NCI-H1092 (cell line): ENCODE measurements around the gene CARMIL1.

ENCODE experiments used
- DNase-seq: peaks from one replicate; lab custom pipeline; 2025; lab: John Stamatoyannopoulos, UW

Gene CARMIL1

DNA sequence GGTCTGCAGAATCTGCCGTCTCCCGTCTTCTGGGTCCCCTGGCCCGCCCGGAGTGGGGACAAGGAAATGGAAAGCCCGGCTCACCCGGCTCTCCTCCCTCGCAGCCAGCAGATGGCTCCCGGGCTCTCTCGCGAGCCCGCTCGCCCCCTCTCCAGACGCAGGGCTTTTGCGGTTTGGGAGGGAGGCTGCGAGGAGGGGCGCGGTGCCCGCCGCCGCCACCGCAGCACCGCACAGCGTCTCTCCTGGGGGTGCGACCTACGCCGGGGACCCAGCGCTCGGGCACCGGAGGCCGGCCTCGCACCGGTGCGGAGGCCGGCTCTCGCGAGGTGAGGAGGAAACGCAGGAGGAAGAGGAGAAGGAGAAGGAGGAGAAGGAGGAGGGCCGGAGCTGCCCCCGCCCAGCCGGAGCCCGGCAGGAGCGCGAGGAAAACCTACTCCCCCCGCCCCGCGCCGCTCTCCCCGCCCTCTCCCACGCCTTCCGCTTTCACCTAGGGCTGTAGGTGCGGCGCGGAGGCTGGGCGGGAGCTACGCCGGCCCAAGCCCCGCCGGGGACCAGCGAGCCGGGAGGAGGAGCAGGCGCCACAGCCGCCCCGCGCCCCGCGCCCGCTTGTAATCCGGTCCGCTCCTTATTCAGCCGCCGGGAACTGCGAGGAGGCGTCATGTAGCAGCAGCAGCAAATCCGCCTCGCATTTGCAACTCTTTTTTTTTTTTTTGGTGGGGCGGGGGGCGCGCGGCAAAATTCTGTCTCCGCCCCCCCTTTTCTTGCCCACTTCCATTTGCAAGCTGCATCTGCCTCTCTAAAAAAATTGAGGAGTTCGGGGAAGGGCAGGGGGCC lies at the start of gene CARMIL1:
Gene CARMIL1 (plus strand): TSS at position 461 of the 834 bp plus-strand sequence. CDS start 422 bp downstream, outside the sequence.
- peak; percentile 59 for DNase-seq

DNA sequence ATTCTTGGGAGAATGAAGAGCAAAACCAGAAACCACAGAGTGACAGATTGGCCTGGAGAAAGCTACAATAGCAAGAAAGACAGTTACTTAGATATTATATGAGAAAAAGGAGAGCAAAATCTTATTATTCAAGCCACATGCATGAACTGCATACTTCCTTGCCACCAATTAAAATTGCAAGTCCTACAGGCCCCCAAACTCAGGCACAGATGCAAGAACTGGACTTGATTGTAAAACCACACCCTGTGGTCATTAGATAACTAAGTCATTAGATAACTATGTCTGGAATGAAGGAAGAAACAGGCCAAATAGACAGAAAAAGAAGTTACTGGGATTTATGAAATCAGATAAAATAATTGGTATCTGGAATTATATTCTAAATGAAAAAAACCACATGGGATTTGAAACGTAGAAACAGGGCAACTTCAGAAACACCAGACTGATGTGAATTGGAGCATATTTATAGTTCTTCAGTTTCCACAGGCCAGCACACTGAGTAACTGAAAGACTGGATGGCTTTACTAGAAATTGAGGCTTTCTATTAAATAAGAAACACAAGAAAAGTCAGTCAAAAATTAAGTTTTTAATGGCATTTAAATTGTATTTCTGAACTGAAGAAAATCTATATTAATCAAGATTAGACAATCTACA lies 49.4 kb upstream of the CARMIL1 start:
- DNase-seq = no peak

DNA sequence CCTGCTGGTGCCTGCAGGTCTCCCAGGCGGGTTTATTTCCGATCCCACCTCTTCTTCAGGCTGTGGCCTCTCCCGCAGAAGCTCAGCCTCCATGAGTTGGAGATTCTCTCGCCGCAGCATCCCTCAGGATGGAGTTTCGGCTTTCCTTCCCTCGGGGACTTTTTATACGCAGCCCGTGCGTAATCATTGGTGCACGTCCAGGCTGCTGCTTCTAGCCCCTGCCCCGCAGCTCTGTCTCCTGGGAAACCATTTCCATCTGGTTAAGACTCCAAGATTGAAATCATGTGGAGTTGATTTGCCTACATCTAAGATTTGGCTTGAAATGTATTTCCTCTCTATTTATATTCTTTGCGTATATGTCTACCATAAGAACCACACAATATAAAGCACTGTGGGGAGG lies 46.7 kb upstream of the CARMIL1 start:
- DNase-seq = no peak

DNA sequence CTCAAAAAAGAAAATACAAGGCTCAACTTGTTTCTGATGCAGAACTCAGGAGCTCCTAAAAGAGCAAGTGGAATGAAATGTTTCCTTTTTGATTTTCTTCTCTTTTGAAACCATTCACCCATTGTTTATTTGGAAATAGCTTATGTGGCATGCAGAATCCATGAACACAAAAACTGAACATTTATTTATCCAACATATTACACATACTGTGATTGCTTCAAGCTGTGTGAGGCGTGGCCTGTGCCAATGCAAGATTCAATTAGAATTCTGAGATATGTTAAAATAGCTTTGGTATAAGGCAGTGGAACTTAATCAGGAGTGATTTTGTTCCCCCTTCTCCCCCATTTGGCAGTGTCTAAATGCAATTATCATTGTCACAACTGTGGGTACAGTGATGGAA lies 45.9 kb upstream of the CARMIL1 start:
- no peak for DNase-seq

DNA sequence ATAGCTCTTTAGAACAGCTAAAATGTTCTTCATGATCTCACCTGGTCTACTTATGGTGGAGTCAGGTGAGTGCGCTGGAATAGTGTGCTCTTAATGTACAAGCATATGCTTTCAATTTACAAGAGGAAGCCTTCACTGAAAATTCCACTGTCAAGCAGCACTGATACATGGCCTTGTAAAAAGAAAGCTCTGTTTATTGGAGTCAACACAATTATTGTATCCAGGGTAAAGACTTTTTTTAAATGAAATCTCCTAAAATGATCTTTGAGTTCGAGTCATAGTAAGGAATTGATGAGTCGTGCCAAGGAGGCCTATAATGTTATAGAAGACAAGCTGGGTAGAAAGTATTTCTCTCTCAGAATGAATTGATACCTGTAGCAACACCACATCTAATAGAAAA lies 41.6 kb upstream of the CARMIL1 start:
- no peak for DNase-seq

DNA sequence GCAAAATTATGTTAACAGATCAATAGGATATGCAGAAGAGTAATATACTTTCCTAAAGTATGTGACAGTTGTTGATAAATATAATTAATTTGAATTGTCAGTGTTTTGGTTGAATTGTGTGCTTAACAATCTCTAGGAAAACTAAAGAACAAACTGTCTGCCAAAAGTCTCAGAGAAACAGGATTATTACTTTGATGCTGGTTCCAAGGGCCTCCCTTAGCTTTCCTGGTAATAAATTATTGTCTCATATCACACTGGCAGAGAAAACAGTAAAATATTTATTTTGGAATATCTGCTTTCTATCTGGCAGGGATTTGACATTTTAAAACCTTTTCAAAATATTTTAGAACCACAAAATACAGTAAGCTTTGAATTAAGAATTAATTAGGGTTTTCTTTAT lies 40.1 kb upstream of the CARMIL1 start:
- no peak for DNase-seq

DNA sequence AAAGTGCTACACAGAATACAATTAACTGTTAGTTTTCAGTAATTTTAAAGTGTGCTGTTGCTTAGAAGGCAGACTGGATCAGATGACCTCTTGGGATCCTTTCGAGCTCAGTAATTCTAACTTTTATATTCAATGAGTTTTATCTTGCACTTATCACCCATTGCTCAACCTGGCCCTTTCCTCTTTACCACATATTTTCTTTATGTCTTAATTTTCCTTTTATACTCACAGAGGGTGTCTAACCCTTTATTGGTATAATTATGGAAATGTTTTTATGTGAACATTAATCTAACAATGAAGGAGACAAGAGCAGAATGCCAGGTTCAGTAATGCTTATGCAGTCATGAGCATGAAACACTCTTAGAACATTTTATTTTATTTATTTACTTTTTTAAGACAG lies 39.7 kb upstream of the CARMIL1 start:
- DNase-seq = no peak

DNA sequence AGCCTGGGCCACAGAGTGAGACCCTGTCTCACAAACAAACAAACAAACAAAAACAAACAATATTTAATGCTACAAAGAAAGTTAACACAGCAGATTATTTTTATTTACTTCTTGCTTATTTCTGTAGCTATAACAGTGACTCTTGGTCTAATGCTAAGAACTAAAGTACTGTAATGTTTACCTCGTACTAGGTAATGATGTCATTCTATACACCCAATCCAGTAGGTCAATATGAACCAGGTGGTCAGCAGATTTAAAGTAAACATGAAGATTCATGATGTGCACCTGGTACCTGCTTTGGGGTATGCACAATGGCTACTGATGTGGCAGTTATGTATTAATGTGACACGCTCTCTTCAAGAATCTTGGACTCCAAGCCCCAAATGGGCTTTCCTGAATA lies 36.6 kb upstream of the CARMIL1 start:
- DNase-seq = no peak

DNA sequence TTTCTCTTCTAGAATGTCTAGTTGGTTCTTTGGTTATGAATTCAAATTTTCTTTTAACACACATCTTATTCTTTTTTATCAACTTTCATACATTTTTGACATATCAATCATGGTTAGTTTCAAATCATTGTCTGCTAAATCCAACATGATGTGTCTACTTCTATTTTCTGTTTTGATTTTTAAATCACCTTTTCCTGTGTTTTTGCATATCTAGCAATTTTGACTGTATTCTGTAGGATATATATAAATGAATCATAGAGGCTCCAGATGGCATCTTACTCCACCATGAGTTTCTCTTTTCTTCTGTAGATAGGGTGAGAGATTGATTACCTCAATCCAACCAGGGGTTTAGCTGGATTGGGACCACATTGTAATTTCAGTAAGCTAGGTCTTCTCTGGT lies 34.3 kb upstream of the CARMIL1 start:
- no peak for DNase-seq

DNA sequence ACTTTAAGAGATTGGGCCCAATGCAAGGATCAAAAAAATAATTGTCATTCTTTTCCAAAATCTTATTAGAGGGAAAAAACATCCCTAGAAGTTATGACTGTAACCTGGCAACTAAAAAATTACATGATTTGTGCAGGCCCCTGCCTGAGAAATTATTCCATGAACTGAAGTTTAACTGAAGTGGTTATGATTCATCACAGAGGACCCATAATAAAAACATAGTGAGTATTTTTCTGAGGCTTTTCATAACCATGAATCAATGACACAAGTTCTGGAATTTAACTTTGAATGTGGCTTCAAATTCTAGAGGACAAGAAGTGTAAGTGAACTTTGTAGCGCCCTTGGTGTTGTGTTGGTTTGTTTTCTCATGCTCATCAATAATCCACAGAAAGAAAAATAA lies 31.1 kb upstream of the CARMIL1 start:
- no peak for DNase-seq

DNA sequence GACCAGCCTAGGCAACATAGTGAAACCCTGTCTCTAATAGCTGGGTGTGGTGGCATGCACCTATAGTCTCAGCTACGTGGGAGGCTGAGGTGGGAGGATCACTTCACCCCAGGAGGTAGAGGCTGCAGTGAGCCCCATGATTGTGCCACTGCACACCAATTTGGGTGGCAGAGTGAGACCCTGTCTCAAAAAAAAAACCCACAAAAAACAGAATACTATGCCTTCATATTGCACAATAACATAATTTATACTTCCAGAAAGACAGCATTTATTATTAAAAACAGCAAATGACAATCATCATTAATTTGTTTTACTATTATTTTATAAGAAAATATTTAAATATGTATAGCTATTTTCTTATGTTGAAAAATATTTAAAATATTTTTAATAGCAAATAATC lies 30.0 kb upstream of the CARMIL1 start:
- DNase-seq = no peak

DNA sequence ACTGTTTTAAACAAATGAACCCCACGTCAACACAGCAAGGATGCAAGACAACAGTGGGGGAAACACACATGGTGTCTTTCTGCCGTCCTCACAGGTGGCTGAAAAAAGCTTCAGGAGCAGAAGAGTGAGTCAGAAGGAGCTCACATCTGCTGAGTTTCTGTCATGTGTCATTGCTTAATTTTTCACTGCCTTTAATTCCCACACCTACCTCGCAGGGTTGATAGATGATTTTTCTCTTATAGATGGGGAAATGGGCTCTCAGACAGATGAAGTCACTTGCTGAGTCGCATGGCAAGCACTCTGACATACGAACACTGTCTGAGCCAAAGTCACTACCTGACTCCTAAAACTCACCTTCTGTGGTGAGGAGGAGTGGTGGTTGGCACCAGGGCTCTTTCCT lies 28.3 kb upstream of the CARMIL1 start:
- DNase-seq = no peak

DNA sequence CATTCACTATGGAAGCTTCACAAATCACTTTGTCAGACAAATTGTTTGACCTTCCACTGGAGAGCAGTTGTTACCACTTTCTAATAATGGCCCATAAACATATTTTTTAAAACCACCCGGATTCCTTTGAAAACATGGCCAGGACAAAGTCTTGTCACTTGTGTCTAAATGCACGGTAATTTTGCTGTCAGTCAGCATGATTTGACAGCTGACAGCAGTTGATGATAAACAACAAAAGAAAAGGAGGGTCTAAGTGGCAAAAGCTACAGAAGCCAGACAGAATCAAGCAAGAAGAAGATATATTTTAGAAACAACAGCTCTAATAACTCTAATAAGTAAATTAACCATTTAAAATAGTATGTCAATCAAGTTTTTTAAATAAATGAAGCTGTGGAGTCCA lies 27.7 kb upstream of the CARMIL1 start:
- no peak for DNase-seq

DNA sequence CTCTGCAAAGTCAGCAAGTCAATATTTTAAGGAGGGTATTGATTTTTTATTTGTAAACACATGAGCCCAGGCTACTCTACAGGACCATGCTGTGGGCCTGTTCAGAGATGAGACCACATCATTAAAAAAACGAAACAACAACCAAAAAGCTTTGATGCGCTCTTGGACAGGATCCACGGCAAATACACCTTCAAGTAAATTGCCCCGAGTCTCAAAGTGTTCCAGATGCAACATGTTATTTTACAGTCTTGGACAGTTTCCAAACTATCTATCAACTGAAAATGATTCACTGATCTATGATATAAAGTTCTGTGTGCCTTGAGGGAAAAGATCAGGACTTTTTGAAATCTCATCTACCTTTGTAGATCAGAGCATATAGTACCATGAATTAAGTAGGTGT lies 25.8 kb upstream of the CARMIL1 start:
- peak; percentile 66 for DNase-seq

DNA sequence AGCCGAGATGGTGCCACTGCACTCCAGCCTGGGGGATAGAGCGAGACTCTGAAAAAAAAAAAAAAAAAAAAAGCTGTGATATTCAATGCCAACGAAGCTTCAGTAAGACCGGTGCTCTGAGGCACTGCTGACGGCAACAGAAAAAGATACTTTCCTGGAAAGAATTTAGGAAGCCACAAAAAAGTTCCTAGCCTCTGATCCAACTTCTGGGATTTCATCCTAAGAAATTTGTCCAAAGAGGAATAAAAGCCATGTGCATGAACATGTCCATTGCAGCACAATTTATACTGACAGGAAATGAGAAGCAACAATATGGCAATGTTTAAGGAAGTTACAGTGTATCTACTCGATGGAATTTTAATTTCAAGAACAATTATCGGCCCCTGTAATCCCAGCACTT lies 24.5 kb upstream of the CARMIL1 start:
- no peak for DNase-seq

DNA sequence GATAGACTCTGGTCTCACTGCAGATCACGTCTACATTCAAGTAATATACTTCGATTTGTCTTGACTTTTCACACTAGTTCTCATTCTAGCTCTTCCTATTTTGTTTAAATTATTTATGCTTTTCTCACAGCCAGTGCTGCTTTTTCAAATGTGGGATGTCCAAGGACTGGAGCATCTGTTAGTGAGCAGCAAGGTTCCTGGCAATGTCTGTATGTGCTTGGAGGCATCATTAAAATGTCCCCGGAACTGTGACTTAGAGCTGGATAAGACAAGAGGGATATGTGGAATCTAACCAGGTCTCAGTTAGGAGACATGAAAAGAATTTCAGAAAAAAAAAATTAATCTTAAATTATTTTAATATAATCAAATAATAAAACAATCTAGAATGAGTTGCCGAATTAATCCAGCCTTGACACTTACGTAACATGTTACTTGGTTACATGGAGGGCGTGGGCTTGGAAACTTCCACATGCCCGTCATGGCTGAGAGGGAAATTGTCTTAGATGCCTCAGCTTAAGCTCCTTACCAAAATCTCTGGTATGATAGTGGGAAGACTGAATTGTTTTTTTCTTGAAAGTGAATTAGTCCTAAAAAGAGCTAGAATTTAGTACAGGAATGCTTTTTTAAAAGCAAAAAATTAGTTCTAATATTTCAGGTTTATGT lies 21.4 kb upstream of the CARMIL1 start:
- DNase-seq = no peak

DNA sequence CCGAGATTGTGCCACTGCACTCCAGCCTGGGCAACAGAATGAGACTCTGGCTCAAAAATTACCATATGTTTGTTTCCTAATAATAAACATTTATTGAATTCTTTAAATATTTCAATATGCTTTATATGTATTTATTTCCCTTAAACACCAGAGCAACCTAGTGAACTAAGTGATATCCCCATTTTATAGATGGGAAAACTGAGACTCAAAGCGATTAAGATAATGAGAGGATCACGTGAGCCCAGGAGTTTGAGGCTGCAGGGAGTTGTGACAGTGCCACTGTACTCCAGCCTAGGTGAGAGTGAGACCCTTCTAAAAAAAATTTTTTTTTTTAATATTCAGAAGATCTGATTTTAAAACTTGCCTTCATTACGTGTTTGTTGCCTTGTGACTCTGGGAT lies 19.4 kb upstream of the CARMIL1 start:
- no peak for DNase-seq

DNA sequence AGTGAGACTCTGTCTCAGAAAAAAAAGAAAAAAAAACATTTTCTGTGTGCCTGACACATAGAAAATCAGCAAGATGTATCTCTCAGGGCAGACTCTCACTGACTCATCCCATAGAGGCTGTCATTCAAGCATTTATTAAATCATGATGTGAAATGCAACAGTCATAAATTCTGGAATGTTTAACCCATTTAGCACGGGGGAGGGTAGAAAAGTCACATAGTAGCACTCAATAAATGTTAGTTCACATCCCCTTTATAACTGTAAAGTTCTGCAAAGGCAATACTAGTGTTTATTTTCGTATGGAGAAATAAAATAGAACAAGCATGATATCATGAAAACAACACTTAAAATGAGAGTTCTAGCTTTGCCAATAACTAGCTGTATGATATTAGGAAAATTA lies 15.5 kb upstream of the CARMIL1 start:
- no peak for DNase-seq

DNA sequence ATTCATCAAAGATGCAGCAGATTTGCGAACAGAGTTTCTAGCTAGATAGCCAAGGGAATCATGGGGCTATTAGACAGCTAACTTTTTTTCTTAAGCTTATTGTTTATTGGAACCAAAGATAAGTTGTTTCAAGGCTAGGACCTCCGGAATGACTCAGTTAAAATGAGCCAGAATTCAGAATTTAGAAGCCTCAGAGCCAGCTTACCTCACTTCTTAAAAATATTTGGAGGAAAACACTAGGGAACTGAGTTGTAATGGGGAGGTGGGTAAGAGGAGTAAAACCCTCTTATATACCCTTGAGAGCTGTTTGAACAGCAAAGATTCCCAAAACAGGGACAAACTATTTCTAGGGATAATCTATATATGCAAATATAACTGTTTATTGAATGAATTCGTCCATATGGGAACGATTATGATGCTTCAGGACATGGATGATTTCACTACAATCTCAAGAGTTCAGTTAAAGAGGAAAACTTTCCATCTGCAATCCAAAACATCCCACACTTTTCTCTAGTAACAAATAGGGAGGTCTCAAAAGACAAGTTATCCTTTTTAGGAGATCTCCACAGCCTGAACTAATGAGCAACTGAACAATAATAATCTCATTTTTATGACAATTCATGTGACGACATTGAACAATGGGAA lies 12.6 kb upstream of the CARMIL1 start:
- no peak for DNase-seq

DNA sequence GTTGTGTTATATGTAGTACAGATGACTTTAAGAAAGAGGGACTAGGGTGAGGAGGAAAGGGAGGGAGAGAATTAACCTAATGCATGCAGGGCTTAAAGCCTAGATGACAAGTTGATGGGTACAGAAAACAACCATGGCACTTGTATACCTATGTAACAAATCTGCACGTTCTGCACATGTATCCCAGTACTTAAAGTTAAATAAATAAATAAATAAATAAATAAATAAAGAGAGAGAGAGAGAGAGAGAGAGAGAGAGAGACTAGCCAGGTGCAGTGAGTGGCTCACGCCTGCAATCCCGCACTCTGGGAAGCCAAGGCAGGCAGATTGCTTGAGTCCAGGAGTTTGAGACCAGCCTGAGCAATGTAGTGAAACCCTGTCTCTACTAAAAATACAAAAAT lies 11.5 kb upstream of the CARMIL1 start:
- no peak for DNase-seq

DNA sequence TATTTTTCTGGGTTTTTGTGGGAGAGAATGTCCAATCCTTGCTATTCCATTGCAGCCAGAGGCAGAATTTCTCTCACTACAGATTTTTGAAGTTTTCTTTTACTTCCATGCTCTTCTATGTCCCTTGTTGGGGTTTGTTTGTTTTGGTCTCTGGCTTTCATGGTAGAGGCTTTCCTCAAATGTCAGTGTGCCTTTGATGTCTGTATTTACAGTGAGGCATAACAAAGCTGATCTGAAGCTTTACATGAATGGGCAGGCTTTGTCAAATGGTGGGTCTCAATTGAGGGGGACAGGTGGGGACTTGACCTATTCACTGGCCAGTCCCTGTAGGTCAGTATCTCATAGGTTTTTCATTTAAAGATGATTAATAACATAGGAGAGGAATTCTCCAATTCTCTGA lies 8.6 kb upstream of the CARMIL1 start:
- DNase-seq = no peak

DNA sequence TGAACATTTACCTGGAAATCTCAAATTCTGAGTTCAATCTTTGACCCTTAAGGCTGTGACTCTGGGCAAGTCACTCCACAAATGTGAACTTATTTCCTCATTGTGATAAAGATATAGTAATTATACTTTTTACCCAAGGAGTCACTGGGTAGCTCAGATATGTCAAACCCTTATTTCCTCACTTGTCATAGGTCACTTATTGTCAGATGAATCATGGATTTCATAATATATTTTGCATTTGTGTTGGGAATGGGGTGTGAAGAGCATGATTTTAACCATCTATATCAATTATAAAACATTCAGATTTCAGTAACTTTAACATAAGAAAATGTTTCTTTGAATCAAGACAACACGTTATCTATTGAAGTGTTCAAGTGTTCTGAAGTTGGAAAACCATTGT lies 3.7 kb upstream of the CARMIL1 start:
- no peak for DNase-seq

DNA sequence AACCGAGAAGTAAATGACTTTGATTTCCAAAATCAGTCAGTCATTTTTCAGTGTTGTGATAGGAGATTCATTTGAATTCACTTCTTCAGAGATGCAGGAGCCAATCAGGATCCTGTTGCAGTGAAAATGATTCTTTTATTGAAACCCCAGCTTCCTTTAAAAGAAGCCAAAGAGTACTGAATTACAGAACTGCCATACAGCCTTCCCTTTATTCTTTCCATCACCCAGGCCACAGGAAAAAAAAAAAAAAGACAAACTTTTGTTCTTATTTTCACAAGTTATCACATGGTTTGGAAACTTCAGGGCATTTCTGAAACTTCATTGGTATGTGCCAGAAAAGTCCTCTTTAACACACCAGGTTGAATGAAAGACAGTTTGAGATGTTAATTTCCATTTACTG lies 1.8 kb upstream of the CARMIL1 start:
- DNase-seq = no peak
